ENCODE results near the gene ABL2.

- TF ChIP-seq CTCF (conservative IDR thresholded peaks at IDR 0.05 in 1 of 2, IDR thresholded peaks at IDR 0.05 in 1 of 2; ENCODE audit: extremely low read depth in 1 of 2, insufficient read depth in 1 of 2, low read depth in 1 of 2, low read length in 2 of 2) (no peak), EZH2 (IDR thresholded peaks at IDR 0.05; ENCODE audit: borderline replicate concordance, low read length) (no peak)
Measured at GRCh38 chr1:179090522-179090921, 139.0 kb downstream of the ABL2 start.

All from mammary epithelial cell (primary cell).